ENCODE results near the gene ORAI1. TPM values are rescaled to one million over a fixed set of nuclear protein-coding genes. Genes with fewer than 3 reads are reported as not detected.

Gene ORAI1
- total RNA-seq, 1 experiment from 2014 or later: 28.1 TPM

- no peak for TF ChIP-seq CTCF (conservative IDR thresholded peaks at IDR 0.05)
- no peak for TF ChIP-seq EZH2 (IDR thresholded peaks at IDR 0.05; ENCODE audit: low read depth)
- intact Hi-C loops (cut with micrococcal nuclease; ENCODE audit: unreplicated experiment): no loop called here
- H3K27ac ChIP-seq: no peak overlapping the region
- no peak overlapping the region for H3K4me2 ChIP-seq
- CTCF ChIA-PET: no interaction called here
- H3K4me3 ChIP-seq: no peak overlapping the region
- DNase-seq: no peak
- no peaks in the 10 kb centered on the region for H3K4me1 ChIP-seq (replicated peaks; ENCODE audit: insufficient read depth)
- H3K9me3 ChIP-seq (ENCODE audit: insufficient read depth, low read depth): no peaks in the 10 kb centered on the region
- H4K20me1 ChIP-seq (ENCODE audit: insufficient read depth): no peaks in the 10 kb centered on the region
- no peak overlapping the region for H2AFZ ChIP-seq
- H3K9me2 ChIP-seq (ENCODE audit: insufficient read depth): no peaks in the 10 kb centered on the region
- H3F3A ChIP-seq (ENCODE audit: insufficient read depth, low read depth): no peaks in the 10 kb centered on the region
- no TSS peak for BruUV-seq (replicated peaks)
- H3K79me2 ChIP-seq (ENCODE audit: low read depth): no peaks in the 10 kb centered on the region
- no peaks in the 10 kb centered on the region for H3K27me3 ChIP-seq (ENCODE audit: insufficient read depth, low read depth)
- POLR2A ChIA-PET (ENCODE audit: unreplicated experiment): interaction anchor here (0.8 kb wide), 1 partner anchor 64 kb away, joined by 6 read pairs; no protein-coding TSS in a partner anchor
- no peaks in the 10 kb centered on the region for H3K36me3 ChIP-seq (ENCODE audit: low read depth)
Observed at GRCh38 chr12:121648458-121649028, 22.2 kb downstream of the ORAI1 start.

DNA sequence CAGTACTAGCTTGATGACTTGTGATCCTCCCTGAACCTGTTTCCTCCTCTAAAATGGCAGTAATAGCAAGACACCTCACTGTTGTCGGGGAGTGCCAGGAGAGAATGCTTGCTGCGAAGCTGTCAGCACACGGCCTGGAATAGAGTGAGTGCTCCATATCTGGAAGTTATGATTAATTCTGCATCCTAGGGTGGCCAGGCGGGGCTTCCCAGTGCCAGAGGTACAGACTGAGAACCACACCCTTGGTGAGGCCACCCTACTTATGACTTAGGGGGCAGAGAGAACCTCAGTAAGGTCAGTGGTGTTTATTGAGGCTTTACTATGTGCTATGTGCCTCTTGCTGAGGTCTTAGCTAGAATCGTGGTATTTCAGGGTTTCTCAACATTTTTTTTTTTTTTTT is 23.0 kb downstream of the ORAI1 start:
- Histone ChIP-seq H2AFZ (no peak overlapping the region), H3K27me3 (ENCODE audit: insufficient read depth, low read depth) (no peaks in the 10 kb centered on the region), H3K9me3 (ENCODE audit: insufficient read depth, low read depth) (no peaks in the 10 kb centered on the region), H3K36me3 (ENCODE audit: low read depth) (no peaks in the 10 kb centered on the region), H3K79me2 (ENCODE audit: low read depth) (no peaks in the 10 kb centered on the region), H3K9me2 (ENCODE audit: insufficient read depth) (no peaks in the 10 kb centered on the region), H3K4me3 (no peak overlapping the region), H3K4me1 (replicated peaks; ENCODE audit: insufficient read depth) (no peaks in the 10 kb centered on the region), H3K4me2 (no peak overlapping the region), H3F3A (ENCODE audit: insufficient read depth, low read depth) (no peaks in the 10 kb centered on the region), H4K20me1 (ENCODE audit: insufficient read depth) (no peaks in the 10 kb centered on the region), H3K27ac (no peak overlapping the region)
- BruUV-seq (replicated peaks): no TSS peak
- TF ChIP-seq EZH2 (IDR thresholded peaks at IDR 0.05; ENCODE audit: low read depth) (no peak), CTCF (conservative IDR thresholded peaks at IDR 0.05) (no peak)
- no peak for DNase-seq
- CTCF ChIA-PET: no interaction called here
- POLR2A ChIA-PET (ENCODE audit: unreplicated experiment): no interaction called here
- intact Hi-C loops (cut with micrococcal nuclease; ENCODE audit: unreplicated experiment): no loop called here

DNA sequence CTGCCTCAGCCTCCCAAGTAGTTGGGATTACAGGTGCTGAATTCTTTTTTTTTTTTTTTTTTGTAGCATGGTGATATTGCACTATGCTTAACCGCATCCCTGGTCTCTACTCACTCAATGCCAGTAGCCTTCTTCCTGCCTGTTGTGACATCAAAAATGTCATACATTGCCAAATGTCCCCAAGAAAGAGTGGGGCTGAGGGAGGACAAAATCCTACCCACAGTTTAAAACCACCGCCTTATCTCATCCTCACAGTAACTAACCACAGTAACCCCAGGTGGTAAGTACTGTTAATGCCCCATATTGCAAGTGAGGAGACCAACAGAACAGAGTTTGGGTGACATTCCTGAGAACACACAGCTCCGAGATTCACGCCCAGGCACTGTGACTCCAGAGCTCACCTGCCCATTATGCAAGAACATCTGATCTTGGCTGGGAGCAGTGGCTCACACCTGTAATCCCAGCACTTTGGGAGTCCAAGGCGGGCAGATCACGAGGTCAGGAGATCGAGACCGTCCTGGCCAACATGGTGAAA is 23.6 kb downstream of the ORAI1 start:
- Histone ChIP-seq H3K27me3 (ENCODE audit: insufficient read depth, low read depth) (no peaks in the 10 kb centered on the region), H3K4me1 (replicated peaks; ENCODE audit: insufficient read depth) (no peaks in the 10 kb centered on the region), H3K36me3 (ENCODE audit: low read depth) (no peaks in the 10 kb centered on the region), H4K20me1 (ENCODE audit: insufficient read depth) (no peaks in the 10 kb centered on the region), H2AFZ (no peak overlapping the region), H3K27ac (no peak overlapping the region), H3K4me3 (no peak overlapping the region), H3K9me2 (ENCODE audit: insufficient read depth) (no peaks in the 10 kb centered on the region), H3K4me2 (no peak overlapping the region), H3F3A (ENCODE audit: insufficient read depth, low read depth) (no peaks in the 10 kb centered on the region), H3K9me3 (ENCODE audit: insufficient read depth, low read depth) (no peaks in the 10 kb centered on the region), H3K79me2 (ENCODE audit: low read depth) (no peaks in the 10 kb centered on the region)
- intact Hi-C loops (cut with micrococcal nuclease; ENCODE audit: unreplicated experiment): no loop called here
- CTCF ChIA-PET: no interaction called here
- DNase-seq: no peak
- no TSS peak for BruUV-seq (replicated peaks)
- TF ChIP-seq EZH2 (IDR thresholded peaks at IDR 0.05; ENCODE audit: low read depth): no peak
- TF ChIP-seq CTCF (conservative IDR thresholded peaks at IDR 0.05): no peak
- POLR2A ChIA-PET (ENCODE audit: unreplicated experiment): no interaction called here
